GM21360 (cell line): ENCODE measurements around the gene EPDR1.

ENCODE experiments used
- ATAC-seq: cut with Tn5 transposase; IDR thresholded peaks from one replicate; pipeline ENCODE4 v1.9.1; 2021; ENCODE audit warnings: mild to moderate bottlenecking, moderate library complexity; ENCODE audit not compliant: unreplicated experiment

The EPDR1 gene

DNA sequence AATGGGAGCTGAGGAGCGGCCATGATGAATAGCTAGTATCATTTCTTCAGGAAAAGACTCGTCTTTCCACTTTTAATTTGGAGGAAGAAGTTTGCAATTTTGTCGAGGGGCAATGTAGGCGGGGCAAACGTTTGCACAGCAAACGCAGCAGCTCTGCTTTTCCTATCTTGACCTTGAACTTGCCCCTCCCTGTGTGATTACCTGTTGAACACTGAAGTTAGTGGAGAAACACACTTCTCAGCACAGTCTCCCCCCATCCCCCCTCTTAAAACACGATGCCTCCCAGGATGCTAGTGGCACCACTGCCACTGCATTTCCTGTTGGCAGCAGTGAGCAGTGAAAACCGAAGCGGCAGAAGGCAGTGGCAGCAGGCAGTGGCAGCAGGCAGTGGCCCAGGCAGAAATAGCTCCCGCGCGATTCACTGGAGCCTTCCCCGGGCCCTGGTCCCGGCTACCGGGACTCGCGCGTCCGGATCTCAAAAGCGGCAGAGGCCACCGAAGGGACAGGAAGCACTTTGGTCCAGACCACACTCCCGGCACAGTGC, at the start of gene EPDR1:
Gene EPDR1, plus strand, starts transcription at position 336 of the 544 bp plus-strand sequence. CDS start 300 bp downstream, outside the sequence.
- peak; percentile 37 for ATAC-seq

DNA sequence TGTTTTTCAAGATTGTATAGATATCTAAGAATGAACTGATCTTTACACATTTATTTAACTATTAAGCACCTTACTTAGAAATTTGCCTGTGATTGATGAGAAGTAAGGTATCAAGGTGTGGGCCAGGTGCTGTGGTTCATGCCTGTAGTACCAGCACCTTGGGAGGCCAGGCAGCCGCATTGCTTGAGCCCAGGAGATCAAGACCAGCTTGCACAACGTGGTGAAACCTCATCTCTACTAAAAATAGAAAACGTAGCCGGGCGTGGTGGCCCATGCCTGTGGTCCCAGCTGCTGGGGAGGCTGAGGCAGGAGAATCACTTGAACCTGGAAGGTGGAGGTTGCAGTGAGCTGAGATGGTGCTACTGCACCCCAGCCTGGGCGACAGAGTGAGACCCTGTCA, 38.4 kb upstream of the EPDR1 start:
- ATAC-seq: no peak

DNA sequence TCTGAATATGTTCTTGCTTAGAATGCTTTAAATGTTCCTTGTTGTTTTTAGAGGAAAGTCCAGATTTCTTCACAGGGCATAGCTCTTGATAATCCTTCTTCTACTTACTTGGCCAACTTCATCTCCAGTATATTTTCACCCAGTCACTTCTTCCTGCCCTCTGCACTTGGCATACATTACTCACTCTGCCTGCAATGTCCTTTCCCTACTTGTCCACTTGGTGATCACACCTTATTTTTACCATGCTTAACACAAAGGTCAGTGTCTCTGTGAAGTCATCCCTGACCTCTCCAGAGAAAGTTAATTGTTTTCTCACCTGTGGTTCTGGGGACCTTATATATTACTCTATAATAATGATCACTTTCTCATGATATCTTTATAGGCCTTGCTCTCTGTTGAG, 27.1 kb upstream of the EPDR1 start:
- ATAC-seq: no peak

- no peak for ATAC-seq
Measured at GRCh38 chr7:37894671-37895070, 25.8 kb upstream of the EPDR1 start.

DNA sequence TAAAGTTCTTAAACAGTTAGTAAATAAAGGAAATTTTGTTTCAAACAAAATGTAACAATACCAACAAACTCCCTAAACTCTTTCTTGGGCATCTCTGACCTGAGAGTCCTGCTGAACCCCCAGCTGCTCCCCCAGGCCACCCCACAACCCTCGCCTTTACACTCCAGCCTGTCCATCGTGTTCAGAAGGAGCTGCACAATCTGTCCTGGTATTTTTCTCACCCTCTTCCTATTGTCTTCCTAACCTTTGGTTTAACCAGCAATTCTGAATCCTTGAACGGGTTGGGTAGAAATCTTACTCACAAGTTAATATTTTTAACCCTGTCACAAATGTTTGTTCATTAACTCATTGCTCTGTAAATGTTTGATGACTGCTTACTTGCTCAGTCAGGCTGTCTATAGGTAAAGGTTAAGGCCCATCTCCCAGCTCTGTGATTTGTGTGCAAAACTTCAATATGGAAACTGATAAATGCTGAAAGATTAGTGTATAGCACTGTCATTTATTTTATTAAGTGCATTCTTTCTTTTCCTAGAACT, 20.7 kb upstream of the EPDR1 start:
- no peak for ATAC-seq

- no peak for ATAC-seq
Measured at GRCh38 chr7:37901236-37901827, 19.1 kb upstream of the EPDR1 start.

DNA sequence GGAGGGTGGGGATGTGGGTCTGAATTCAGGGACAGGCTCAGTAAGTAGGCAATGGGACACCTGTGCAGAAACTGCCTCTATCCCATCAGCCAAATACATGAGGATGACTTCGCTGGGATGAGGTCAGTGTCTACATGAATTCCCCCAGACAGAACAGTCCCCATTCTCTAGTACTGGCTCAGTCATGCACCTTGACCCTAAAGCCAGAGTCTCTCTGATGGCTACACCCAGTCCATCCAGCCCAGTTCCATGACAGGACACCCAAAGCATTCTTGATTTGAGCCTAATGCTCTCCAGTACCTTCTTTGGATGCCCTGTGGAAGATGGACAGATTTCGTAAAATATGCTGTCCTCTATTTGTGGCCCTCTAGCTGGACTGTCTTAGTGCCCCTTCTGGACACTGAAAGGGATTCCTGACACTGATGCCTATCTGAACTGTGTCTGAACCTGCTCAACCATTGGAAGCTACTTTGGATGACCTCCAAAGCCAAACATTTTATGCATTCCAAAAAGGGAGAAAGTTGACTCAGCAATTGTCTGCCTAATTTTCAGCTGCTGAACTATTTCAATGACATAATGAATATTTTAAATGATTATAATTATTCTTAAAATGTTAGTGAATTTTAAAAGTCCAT, 18.4 kb upstream of the EPDR1 start:
- no peak for ATAC-seq

GRCh38 chr7:37908221-37908788, 12.1 kb upstream of the EPDR1 start:
- ATAC-seq: no peak

DNA sequence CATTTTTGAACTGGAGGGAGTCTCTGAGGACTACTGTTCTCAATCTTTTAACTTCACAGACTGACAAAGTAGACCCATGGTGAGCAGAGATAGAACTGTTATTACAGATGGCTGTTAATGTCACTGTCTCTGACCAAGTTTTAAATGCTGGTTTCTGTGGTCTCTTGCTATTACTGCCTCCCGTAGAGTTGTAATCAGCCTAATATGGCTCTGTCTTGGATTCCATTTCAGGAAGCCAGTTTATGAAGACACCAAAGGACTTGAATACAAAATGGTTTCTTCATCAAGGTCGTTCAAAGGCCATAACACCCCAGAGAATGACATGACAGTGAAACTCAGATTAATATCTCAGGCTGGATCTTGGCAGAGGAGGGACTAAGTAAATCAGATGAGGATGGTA, 7.7 kb upstream of the EPDR1 start:
- no peak for ATAC-seq

DNA sequence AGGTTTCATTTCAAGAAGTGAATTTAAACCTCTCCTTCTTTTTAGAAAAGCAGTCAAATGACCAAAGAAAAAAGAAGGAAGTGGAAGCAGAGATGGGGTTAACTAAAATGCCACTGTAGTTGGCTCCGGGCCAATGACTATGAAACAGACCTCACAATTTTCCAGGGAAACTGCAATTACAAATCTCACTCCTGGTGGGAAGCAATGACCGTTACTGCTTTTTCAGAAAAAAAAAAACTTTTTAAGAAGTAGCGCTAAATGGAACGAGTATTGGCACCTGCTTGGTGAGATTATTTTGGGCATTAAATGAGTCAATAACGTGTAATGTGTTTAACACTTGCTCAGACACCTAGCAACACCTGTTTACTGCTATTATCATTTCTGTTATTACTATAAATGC, 5.0 kb upstream of the EPDR1 start:
- ATAC-seq: no peak

DNA sequence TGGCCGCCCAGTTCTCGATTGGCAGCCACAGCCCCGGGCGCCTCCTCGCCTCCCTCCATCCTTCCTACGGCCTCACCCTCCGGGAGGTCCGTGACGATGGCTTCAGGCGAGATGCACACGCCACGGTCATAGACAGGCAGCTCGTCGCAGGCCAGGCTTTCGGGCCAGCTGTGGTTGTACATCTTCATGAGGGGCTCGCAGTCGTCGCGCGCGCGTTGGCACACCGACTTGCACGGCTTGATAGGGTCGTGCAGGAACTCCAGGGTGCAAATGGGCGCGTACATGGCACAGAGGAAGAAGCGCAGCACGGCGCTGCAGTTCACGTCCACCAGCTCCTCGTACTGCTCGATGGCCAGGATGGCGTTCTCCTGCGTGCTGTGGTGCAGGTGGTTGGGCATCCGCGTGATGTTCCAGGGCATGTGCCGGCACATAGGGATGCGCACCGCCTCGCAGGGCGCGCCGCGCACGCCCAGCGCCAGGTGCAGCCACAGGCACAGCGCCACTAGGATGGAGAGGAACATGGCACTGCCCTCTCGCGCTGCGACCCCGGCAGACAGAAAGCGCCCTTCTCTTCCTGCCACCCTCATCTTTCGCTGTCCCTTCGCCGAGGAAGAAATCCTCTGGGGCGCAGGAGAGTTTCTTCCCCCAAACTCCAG, 4.3 kb upstream of the EPDR1 start:
- no peak for ATAC-seq

GRCh38 chr7:37916673-37917660, 3.5 kb upstream of the EPDR1 start, which contains the start of gene SFRP4:
TSS of gene SFRP4 (minus strand) at chr7:37916817. CDS start at chr7:37916537, 280 bp downstream.
- ATAC-seq: peak; percentile 32

- ATAC-seq: no peak
Measured at GRCh38 chr7:37918526-37918925, 1.9 kb upstream of the EPDR1 start.

DNA sequence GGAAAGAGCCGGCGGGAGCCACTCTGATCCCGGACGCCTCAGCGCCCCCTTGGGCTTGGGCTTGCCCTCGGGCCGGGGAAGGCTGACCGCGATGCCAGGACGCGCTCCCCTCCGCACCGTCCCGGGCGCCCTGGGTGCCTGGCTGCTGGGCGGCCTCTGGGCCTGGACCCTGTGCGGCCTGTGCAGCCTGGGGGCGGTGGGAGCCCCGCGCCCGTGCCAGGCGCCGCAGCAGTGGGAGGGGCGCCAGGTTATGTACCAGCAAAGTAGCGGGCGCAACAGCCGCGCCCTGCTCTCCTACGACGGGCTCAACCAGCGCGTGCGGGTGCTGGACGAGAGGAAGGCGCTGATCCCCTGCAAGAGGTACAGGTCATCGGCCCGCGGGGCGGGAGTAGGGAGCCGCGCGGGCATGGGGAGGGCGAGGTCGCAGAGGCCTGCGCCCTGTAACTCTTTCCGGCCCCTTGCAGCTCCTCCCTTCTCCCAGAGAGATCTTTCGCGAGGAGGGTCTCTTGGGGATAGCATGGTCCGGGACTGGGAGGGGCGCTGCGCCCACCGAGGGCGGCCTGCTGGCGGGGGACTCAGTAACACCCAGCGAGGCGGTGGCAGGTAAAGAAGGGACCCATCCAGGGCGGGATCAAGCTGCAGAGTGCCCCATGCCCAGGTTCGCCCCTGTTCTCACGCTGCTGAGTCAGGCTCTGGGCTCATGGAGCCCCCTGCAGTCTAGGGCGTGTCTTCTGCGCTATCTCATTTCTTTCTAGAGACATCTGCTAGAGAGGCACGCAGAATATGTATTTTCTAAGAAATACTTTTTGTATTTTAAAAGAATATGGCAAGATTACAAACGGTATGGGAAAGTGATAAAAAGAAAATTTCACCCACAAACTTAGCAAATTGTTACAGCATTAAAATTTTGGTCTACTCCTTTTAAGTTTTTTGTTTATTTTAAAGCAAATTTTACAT, 687 bp downstream of the EPDR1 start:
- peak; percentile 56 for ATAC-seq

GRCh38 chr7:37921876-37922275, 1.4 kb downstream of the EPDR1 start:
- ATAC-seq: no peak

DNA sequence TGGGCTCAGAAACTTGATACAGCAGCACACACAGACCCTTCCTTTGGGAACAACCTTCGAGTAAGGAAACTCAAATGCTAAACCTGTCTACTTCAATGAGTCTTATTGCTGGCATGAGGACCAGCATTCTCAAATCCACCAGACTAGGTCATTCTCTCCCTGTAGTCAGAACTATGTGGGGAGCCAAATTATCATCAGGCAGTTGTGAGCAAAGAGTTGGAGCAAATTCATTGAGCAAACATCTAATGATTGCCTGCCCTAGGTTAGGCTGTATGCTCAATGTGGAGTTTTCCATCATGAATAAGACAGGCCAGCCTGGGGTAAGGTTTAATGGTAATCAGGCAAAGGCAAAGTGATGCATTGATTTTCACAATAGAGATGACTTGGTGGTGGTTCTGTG, 3.6 kb downstream of the EPDR1 start:
- ATAC-seq: no peak

DNA sequence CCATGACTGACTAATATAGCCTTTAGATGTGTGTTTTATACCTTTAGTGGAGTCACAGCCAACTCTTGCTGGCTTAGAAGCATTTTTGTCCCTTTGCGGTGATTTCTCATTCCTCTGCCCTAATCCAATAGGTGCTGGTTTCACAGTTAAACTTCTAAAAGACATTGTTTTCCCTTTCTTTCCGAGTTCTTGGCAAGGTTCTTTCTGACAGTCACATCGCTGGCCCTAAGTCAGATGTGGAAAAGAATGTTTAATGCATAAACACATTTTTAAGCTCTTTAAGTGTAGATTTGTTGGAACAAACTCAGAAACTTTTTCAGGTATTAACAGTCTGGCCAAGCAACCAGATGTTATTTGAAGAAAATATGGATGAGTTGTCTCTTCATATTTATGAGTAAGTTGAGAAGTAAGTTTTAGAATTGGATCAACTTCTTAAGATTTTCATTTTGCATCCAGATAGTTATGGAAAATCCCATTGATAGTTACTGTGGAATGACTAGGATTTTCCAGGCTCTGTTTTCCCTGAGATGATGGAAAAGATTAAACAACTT, 4.1 kb downstream of the EPDR1 start:
- ATAC-seq: no peak

DNA sequence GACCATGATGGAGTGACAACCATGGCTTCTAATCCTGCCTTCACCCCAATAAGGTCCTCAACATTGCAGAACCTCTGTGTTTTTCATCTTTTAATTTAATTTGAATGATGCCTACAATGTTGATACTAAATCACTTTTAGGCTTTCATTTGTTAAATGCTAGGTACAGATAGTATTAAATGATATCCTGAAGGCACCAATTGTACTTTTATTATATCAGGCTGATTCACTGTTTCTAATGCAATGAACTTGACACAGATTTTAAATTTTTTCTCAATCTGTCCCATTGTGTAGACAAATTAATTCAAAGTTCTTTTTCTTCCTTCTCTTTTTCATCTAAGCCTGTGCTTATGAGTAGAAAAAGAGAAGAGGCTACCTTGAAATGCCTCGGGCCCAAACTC, 5.2 kb downstream of the EPDR1 start:
- no peak for ATAC-seq
